ENCODE measurements around the gene CACNA1C. TPM values are rescaled to one million over a fixed set of nuclear protein-coding genes. Genes with fewer than 3 reads are reported as not detected.

Gene CACNA1C
- total RNA-seq, 1 experiment from 2014 or later: 3.7 TPM

DNA sequence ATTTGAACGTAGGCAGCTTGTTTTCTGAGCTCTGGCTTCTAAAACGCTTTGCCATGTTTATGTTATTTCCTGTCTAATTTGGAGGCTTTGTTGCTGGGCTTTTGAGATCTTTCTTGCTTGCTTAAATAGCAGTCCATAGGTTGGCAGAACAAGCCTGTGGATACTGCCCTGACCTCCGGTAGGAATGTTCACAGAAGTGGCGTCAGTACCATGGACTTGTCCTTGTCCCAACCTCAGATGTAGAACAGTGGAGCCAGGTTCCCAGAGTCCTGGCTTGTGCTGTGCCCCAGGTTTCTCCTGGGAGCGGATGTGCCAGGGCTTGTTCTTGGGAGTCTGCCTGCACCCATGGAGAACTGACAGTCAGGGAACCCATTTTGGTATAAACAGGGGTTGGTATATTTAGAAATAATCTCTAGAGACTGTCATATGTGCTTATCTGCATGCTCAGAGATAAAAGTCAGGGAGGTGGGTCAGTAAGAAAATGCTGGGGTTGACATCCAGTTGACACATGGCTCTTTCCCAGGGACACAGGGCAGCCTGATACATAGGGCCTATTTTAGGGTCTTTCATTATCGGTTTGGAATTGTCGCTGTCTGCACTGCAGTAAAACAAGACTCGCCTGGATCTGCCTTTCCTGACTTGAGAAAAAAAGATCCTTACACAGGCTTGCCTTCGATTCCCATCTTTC is 22.9 kb downstream of the CACNA1C start:
- no peaks in the 10 kb centered on the region for H3K27me3 ChIP-seq (replicated peaks; ENCODE audit: insufficient read depth, low read depth, low read length, poor library complexity)
- ChIA-PET CTCF (no interaction called here), POLR2A (ENCODE audit: low non-redundant PET) (no interaction called here)
- intact Hi-C loops (cut with micrococcal nuclease; ENCODE audit: unreplicated experiment): no loop called here
- H3K4me1 ChIP-seq (ENCODE audit: insufficient read depth, low read length, poor library complexity, severe bottlenecking): no peaks in the 10 kb centered on the region
- peaks cover 1% of the 10 kb centered on the region for H3K9me3 ChIP-seq (ENCODE audit: low read depth, low read length, poor library complexity, severe bottlenecking)
- no peak for DNase-seq (ENCODE audit: low spot score)
- H3K27ac ChIP-seq (ENCODE audit: low read depth, low read length, poor library complexity, severe bottlenecking): no peak overlapping the region
- no TSS peak for BruUV-seq (replicated peaks)
- H3K36me3 ChIP-seq (ENCODE audit: insufficient read depth, low read length, poor library complexity, severe bottlenecking): no peaks in the 10 kb centered on the region
- no peak overlapping the region for H3K4me3 ChIP-seq (ENCODE audit: low read depth, low read length, poor library complexity, severe bottlenecking)
- no peak for TF ChIP-seq EZH2 (IDR thresholded peaks at IDR 0.05; ENCODE audit: borderline replicate concordance, low read depth, low read length, poor library complexity, severe bottlenecking)
- TF ChIP-seq, protein P1, sequence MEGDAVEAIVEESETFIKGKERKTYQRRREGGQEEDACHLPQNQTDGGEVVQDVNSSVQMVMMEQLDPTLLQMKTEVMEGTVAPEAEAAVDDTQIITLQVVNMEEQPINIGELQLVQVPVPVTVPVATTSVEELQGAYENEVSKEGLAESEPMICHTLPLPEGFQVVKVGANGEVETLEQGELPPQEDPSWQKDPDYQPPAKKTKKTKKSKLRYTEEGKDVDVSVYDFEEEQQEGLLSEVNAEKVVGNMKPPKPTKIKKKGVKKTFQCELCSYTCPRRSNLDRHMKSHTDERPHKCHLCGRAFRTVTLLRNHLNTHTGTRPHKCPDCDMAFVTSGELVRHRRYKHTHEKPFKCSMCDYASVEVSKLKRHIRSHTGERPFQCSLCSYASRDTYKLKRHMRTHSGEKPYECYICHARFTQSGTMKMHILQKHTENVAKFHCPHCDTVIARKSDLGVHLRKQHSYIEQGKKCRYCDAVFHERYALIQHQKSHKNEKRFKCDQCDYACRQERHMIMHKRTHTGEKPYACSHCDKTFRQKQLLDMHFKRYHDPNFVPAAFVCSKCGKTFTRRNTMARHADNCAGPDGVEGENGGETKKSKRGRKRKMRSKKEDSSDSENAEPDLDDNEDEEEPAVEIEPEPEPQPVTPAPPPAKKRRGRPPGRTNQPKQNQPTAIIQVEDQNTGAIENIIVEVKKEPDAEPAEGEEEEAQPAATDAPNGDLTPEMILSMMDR (conservative IDR thresholded peaks at IDR 0.05; ENCODE audit: low read depth, low read length): no peak

DNA sequence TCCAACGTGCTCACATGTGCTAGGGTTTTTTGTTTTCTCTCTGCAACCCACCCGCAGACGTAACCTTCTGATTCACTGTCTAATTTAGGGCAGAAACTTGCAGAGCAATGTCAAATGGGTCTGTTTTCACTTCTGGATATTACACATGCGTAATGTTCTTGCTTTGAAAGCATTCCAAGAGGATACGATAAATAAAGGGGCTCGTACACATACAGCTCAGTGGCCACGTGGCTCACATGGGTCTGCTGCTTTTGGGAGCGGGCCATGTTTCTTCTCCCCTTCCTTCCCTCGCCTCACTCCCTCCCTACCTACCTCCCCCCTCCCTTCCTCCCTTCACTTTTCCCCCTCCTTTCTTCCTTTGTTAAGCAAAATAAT is 23.4 kb downstream of the CACNA1C start:
- no peak overlapping the region for H3K27ac ChIP-seq (ENCODE audit: low read depth, low read length, poor library complexity, severe bottlenecking)
- H3K4me1 ChIP-seq (ENCODE audit: insufficient read depth, low read length, poor library complexity, severe bottlenecking): no peaks in the 10 kb centered on the region
- intact Hi-C loops (cut with micrococcal nuclease; ENCODE audit: unreplicated experiment): no loop called here
- no peaks in the 10 kb centered on the region for H3K36me3 ChIP-seq (ENCODE audit: insufficient read depth, low read length, poor library complexity, severe bottlenecking)
- no peaks in the 10 kb centered on the region for H3K9me3 ChIP-seq (ENCODE audit: low read depth, low read length, poor library complexity, severe bottlenecking)
- POLR2A ChIA-PET (ENCODE audit: low non-redundant PET): no interaction called here
- DNase-seq (ENCODE audit: low spot score): no peak
- BruUV-seq (replicated peaks): no TSS peak
- H3K4me3 ChIP-seq (ENCODE audit: low read depth, low read length, poor library complexity, severe bottlenecking): no peak overlapping the region
- CTCF ChIA-PET: no interaction called here
- H3K27me3 ChIP-seq (replicated peaks; ENCODE audit: insufficient read depth, low read depth, low read length, poor library complexity): no peaks in the 10 kb centered on the region
- TF ChIP-seq, protein P1 (conservative IDR thresholded peaks at IDR 0.05; ENCODE audit: low read depth, low read length): no peak
- no peak for TF ChIP-seq EZH2 (IDR thresholded peaks at IDR 0.05; ENCODE audit: borderline replicate concordance, low read depth, low read length, poor library complexity, severe bottlenecking)

DNA sequence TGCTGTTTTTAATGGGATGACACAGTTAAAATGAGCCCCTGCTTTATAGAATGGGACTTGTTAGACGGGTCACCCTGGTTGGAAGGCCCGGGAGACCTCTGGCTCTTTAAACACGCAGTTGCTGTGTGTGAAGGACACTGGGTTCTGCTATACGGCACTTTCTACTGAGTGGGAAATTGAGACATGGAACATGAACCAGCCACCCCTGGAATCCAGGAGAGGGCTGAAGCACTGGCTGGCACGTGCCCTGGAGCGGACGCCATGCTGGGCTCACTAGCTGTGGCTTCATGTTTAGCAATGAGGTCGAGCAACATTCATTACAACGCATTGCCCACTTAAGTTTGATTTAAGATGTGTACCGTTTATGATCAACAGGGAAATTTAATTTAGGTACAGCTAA is 23.9 kb downstream of the CACNA1C start:
- H3K27ac ChIP-seq (ENCODE audit: low read depth, low read length, poor library complexity, severe bottlenecking): no peak overlapping the region
- H3K4me3 ChIP-seq (ENCODE audit: low read depth, low read length, poor library complexity, severe bottlenecking): no peak overlapping the region
- H3K27me3 ChIP-seq (replicated peaks; ENCODE audit: insufficient read depth, low read depth, low read length, poor library complexity): no peaks in the 10 kb centered on the region
- intact Hi-C loops (cut with micrococcal nuclease; ENCODE audit: unreplicated experiment): no loop called here
- TF ChIP-seq, protein P1 (conservative IDR thresholded peaks at IDR 0.05; ENCODE audit: low read depth, low read length): no peak
- TF ChIP-seq EZH2 (IDR thresholded peaks at IDR 0.05; ENCODE audit: borderline replicate concordance, low read depth, low read length, poor library complexity, severe bottlenecking): no peak
- no peak for DNase-seq (ENCODE audit: low spot score)
- H3K4me1 ChIP-seq (ENCODE audit: insufficient read depth, low read length, poor library complexity, severe bottlenecking): no peaks in the 10 kb centered on the region
- H3K9me3 ChIP-seq (ENCODE audit: low read depth, low read length, poor library complexity, severe bottlenecking): no peaks in the 10 kb centered on the region
- CTCF ChIA-PET: no interaction called here
- POLR2A ChIA-PET (ENCODE audit: low non-redundant PET): no interaction called here
- BruUV-seq (replicated peaks): no TSS peak
- no peaks in the 10 kb centered on the region for H3K36me3 ChIP-seq (ENCODE audit: insufficient read depth, low read length, poor library complexity, severe bottlenecking)

Measured in A673 (cell line).